MM.1S (cell line): Measurements from ENCODE around the gene NT5M.

Source experiments
- CTCF ChIP-seq: fragments of 300-600 bp; sonication (generic); IDR thresholded peaks from 2 replicates; pipeline ENCODE4 v1.5.1; 2016; ENCODE audit warnings: antibody characterized with exemption, low read length, mixed read lengths
- EZH2 ChIP-seq: fragments of 300-600 bp; sonication (generic); optimal IDR thresholded peaks from 2 replicates; pipeline ENCODE3; 2017; ENCODE audit warnings: low read depth, mild to moderate bottlenecking, antibody characterized with exemption, low read length, mixed read lengths

DNA sequence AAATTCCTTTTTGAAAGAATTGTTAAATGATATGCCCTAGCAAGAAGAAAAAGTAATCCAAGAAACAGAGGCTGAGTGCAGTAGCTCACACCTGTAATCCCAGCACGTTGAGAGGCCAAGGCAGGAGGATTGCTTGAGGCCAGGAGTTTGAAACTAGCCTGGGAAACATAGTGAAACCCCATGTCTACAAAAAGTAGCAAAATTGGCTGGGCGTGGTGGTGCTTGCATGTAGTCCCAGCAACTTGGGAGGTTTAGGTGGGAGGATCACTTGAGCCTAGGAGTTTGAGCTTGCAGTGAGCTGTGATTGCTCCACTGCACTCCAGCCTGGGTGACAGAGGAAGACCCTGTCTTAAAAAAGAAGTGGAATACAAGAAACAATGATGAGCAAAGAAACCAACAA, 56.1 kb downstream of the NT5M start:
- no peak for TF ChIP-seq CTCF
- TF ChIP-seq EZH2, result no peak
